Measurements from ENCODE around the gene FGF14.

The FGF14 gene

GRCh38 chr13:102237230-102237629 is 164.6 kb downstream of the FGF14 start:
- Histone ChIP-seq H3K4me1 (ENCODE audit: control insufficient read depth, insufficient read depth, low read length) (no peaks in the 10 kb centered on the region), H3K36me3 (ENCODE audit: control insufficient read depth in 2 of 2, insufficient read depth in 1 of 2, low read length in 2 of 2) (no peaks in the 10 kb centered on the region), H3K27ac (ENCODE audit: extremely low read depth, low read depth, low read length) (no peak overlapping the region), H3K9me3 (ENCODE audit: control insufficient read depth, insufficient read depth, low read depth, low read length) (no peaks in the 10 kb centered on the region), H3K4me3 (ENCODE audit: low read depth, low read length) (no peak overlapping the region)
- CTCF ChIA-PET: no interaction called here
- POLR2A ChIA-PET: no interaction called here
- no peak for TF ChIP-seq ZNF513 (tag by site-specific recombination; IDR thresholded peaks at IDR 0.05)
- no peak for TF ChIP-seq RBAK (tag by site-specific recombination; IDR thresholded peaks at IDR 0.05)
- no peak for TF ChIP-seq ZNF37A (tag by site-specific recombination; IDR thresholded peaks at IDR 0.05)
- no peak for TF ChIP-seq ZNF274 (IDR thresholded peaks at IDR 0.05; ENCODE audit: low read length)
- TF ChIP-seq ZNF274 (tag by site-specific recombination; IDR thresholded peaks at IDR 0.05; ENCODE audit: borderline replicate concordance): no peak
- TF ChIP-seq ZNF18 (tag by site-specific recombination; IDR thresholded peaks at IDR 0.05): no peak
- no peak for TF ChIP-seq ZNF548 (tag by site-specific recombination; IDR thresholded peaks at IDR 0.05)
- TF ChIP-seq SALL2 (tag by site-specific recombination; IDR thresholded peaks at IDR 0.05; ENCODE audit: borderline replicate concordance): no peak
- TF ChIP-seq ZNF280D (tag by site-specific recombination; IDR thresholded peaks at IDR 0.05): no peak
- no peak for TF ChIP-seq GFI1B (tag by site-specific recombination; IDR thresholded peaks at IDR 0.05)
- TF ChIP-seq ZNF292 (tag by site-specific recombination; IDR thresholded peaks at IDR 0.05; ENCODE audit: borderline replicate concordance, low read depth): no peak
- no peak for TF ChIP-seq KLF17 (tag by site-specific recombination; IDR thresholded peaks at IDR 0.05)
- TF ChIP-seq ZNF112 (tag by site-specific recombination; IDR thresholded peaks at IDR 0.05): no peak

GRCh38 chr13:102236830-102237229 is 165.0 kb downstream of the FGF14 start:
- ChIA-PET POLR2A (no interaction called here), CTCF (no interaction called here)
- Histone ChIP-seq H3K4me3 (ENCODE audit: low read depth, low read length) (no peak overlapping the region), H3K4me1 (ENCODE audit: control insufficient read depth, insufficient read depth, low read length) (no peaks in the 10 kb centered on the region), H3K27ac (ENCODE audit: extremely low read depth, low read depth, low read length) (no peak overlapping the region), H3K36me3 (ENCODE audit: control insufficient read depth in 2 of 2, insufficient read depth in 1 of 2, low read length in 2 of 2) (no peaks in the 10 kb centered on the region), H3K9me3 (ENCODE audit: control insufficient read depth, insufficient read depth, low read depth, low read length) (no peaks in the 10 kb centered on the region)
- TF ChIP-seq ZNF580 (tag by site-specific recombination; IDR thresholded peaks at IDR 0.05): no peak
- TF ChIP-seq ZXDB (tag by site-specific recombination; IDR thresholded peaks at IDR 0.05): no peak
- TF ChIP-seq ZNF473 (tag by site-specific recombination; IDR thresholded peaks at IDR 0.05): no peak
